ENCODE data around the gene SMURF2. TPM values are rescaled to one million over a fixed set of nuclear protein-coding genes. Genes with fewer than 3 reads are reported as not detected.

The SMURF2 gene
- total RNA-seq, 3 donors from 2014 or later = 27.2 to 48.3 (median 28.6) TPM

DNA sequence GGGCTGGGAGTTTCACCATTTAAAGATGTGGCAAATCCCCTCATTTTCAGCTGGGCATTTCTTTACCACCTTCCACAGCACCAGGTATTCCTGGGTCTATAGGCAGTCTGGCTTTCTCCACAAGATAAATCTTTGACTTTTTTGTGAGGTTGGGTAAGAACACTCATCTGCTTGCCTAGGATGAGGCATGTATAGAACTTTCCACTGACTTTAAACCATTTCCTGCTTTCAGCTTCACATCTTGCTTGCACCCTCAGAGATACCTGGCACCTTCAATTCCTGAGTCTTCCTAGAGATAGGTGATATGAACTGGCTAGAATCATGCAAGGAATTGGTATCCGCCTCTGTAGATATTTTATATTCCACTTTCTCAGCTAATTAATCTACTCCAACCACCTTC is 27.9 kb downstream of the SMURF2 start:
- no peaks in the 10 kb centered on the region for H3K9me3 ChIP-seq
- DNase-seq (ENCODE audit: low spot score in 2 of 2) = no peak
- H3K27ac ChIP-seq = no peak overlapping the region
- H3K36me3 ChIP-seq = no peaks in the 10 kb centered on the region
- TF ChIP-seq, protein P1, sequence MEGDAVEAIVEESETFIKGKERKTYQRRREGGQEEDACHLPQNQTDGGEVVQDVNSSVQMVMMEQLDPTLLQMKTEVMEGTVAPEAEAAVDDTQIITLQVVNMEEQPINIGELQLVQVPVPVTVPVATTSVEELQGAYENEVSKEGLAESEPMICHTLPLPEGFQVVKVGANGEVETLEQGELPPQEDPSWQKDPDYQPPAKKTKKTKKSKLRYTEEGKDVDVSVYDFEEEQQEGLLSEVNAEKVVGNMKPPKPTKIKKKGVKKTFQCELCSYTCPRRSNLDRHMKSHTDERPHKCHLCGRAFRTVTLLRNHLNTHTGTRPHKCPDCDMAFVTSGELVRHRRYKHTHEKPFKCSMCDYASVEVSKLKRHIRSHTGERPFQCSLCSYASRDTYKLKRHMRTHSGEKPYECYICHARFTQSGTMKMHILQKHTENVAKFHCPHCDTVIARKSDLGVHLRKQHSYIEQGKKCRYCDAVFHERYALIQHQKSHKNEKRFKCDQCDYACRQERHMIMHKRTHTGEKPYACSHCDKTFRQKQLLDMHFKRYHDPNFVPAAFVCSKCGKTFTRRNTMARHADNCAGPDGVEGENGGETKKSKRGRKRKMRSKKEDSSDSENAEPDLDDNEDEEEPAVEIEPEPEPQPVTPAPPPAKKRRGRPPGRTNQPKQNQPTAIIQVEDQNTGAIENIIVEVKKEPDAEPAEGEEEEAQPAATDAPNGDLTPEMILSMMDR (IDR thresholded peaks at IDR 0.05) = no peak
- TF ChIP-seq POLR2A (IDR thresholded peaks at IDR 0.05) (no peak), POLR2AphosphoS5 (IDR thresholded peaks at IDR 0.05) (no peak)
- intact Hi-C loops (cut with DNase I; ENCODE audit: low total_unique reads) = no loop called here
- H3K4me1 ChIP-seq = no peaks in the 10 kb centered on the region
- H3K4me3 ChIP-seq = no peak overlapping the region
- H3K27me3 ChIP-seq = no peaks in the 10 kb centered on the region

DNA sequence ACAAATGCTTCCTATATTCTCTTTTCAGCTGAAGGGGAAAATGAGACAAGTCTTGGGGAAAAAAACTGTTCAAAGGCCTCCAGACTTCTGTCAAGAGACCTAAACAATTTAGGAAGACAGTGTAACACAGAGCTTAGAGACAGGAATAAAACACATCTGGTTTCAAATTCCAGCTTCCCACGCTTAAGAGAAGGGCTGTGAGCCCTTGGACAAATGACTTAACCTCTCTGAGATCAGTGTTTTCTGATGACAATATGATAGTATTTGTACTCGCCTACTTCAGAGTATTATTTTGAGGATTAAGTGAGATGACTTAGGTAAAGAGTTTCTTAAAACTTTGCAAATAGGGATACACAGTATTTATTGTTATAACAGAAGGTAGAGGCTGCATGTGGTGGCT is 29.5 kb downstream of the SMURF2 start:
- no peaks in the 10 kb centered on the region for H3K4me1 ChIP-seq
- H3K36me3 ChIP-seq = no peaks in the 10 kb centered on the region
- intact Hi-C loops (cut with DNase I; ENCODE audit: low total_unique reads) = no loop called here
- no peaks in the 10 kb centered on the region for H3K9me3 ChIP-seq
- no peak overlapping the region for H3K4me3 ChIP-seq
- H3K27ac ChIP-seq = no peak overlapping the region
- no peak for DNase-seq (ENCODE audit: low spot score in 2 of 2)
- TF ChIP-seq POLR2AphosphoS5 (IDR thresholded peaks at IDR 0.05) (no peak), POLR2A (IDR thresholded peaks at IDR 0.05) (no peak)
- TF ChIP-seq, protein P1 (IDR thresholded peaks at IDR 0.05) = no peak
- H3K27me3 ChIP-seq = no peaks in the 10 kb centered on the region

DNA sequence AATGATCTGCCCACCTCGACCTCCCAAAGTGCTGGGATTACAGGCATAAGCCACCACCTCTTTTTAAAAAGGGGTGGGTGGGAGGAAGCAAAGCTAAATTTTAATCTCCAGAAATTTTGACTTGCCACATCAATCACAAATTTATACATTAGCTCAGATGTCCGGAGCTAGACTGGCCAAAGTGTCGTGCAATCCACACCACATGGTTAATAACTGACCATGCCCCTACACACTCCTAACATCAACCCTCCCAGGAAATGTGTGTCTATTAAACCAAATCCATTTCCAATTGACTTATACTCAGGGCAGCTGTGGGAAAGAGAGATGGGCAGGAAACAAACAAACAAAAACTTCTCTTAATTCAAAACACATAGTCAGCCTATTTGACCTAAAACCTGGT is 29.9 kb downstream of the SMURF2 start:
- TF ChIP-seq POLR2A (IDR thresholded peaks at IDR 0.05) = no peak
- TF ChIP-seq, protein P1 (IDR thresholded peaks at IDR 0.05) = no peak
- no peak for TF ChIP-seq POLR2AphosphoS5 (IDR thresholded peaks at IDR 0.05)
- Histone ChIP-seq H3K4me3 (no peak overlapping the region), H3K9me3 (no peaks in the 10 kb centered on the region), H3K4me1 (no peaks in the 10 kb centered on the region), H3K36me3 (no peaks in the 10 kb centered on the region), H3K27me3 (no peaks in the 10 kb centered on the region), H3K27ac (no peak overlapping the region)
- no peak for DNase-seq (ENCODE audit: low spot score in 2 of 2)
- intact Hi-C loops (cut with DNase I; ENCODE audit: low total_unique reads) = no loop called here

GRCh38 chr17:64630309-64631223 is 31.5 kb downstream of the SMURF2 start:
- Histone ChIP-seq H3K4me1 (no peaks in the 10 kb centered on the region), H3K27me3 (no peaks in the 10 kb centered on the region), H3K4me3 (no peak overlapping the region), H3K36me3 (no peaks in the 10 kb centered on the region), H3K27ac (no peak overlapping the region), H3K9me3 (no peaks in the 10 kb centered on the region)
- intact Hi-C loops (cut with DNase I; ENCODE audit: low total_unique reads) = no loop called here
- DNase-seq (ENCODE audit: low spot score in 2 of 2) = no peak
- TF ChIP-seq POLR2A (IDR thresholded peaks at IDR 0.05) (no peak), POLR2AphosphoS5 (IDR thresholded peaks at IDR 0.05) (no peak)
- TF ChIP-seq, protein P1 (IDR thresholded peaks at IDR 0.05) = no peak

DNA sequence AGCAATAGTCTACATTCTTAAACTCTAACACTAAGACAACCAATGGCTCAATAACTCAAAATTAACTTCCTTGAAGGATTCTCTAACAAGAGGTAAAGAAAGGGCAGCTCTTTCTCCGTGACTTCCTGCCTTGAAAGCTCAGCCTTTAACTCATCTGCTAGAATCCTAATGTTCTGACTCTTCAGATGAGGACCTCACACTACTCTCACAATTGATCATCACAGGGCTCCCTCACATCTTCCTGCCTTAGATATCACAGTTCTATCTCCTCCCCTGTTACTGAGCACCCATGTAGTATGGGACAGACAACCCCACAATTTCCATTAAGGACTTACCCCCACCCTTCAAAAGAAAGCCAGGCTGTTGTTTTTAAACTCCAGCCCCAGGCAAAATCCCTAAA is 33.5 kb downstream of the SMURF2 start:
- no peaks in the 10 kb centered on the region for H3K9me3 ChIP-seq
- H3K27ac ChIP-seq = no peak overlapping the region
- intact Hi-C loops (cut with DNase I; ENCODE audit: low total_unique reads) = no loop called here
- no peak for TF ChIP-seq POLR2AphosphoS5 (IDR thresholded peaks at IDR 0.05)
- TF ChIP-seq, protein P1 (IDR thresholded peaks at IDR 0.05) = no peak
- TF ChIP-seq POLR2A (IDR thresholded peaks at IDR 0.05) = no peak
- no peak for DNase-seq (ENCODE audit: low spot score in 2 of 2)
- H3K36me3 ChIP-seq = no peaks in the 10 kb centered on the region
- H3K4me1 ChIP-seq = no peaks in the 10 kb centered on the region
- H3K4me3 ChIP-seq = no peak overlapping the region
- no peaks in the 10 kb centered on the region for H3K27me3 ChIP-seq

All from breast epithelium (tissue), 4 donors.